SJSA1 (cell line): Measurements from ENCODE around the gene HFE. TPM values are rescaled to one million over a fixed set of nuclear protein-coding genes. Genes with fewer than 3 reads are reported as not detected.
"Not testable (repeated sequence)": the region's sequence is repeated elsewhere in the genome, so short reads cannot be mapped to it uniquely, and the experiment has no call there.

Experiments
- DNase-seq, 2 experiments: peaks; one replicate each; pipeline ENCODE4 v3.0.0-alpha.2; 2015 to 2020; ENCODE audit warnings: low spot score in 2 of 2, low read depth in 1 of 2
- H3K27ac ChIP-seq: fragments of 250-450 bp; sonication (Bioruptor Pico); 2 replicates; pipeline ENCODE4 v1.5.1; 2020; ENCODE audit warnings: mild to moderate bottlenecking, moderate library complexity
- H3K27me3 ChIP-seq: fragments of 250-450 bp; sonication (Bioruptor Pico); replicated peaks from 2 replicates; pipeline ENCODE4 v1.5.1; 2020; ENCODE audit warnings: mild to moderate bottlenecking, moderate library complexity
- H3K36me3 ChIP-seq: fragments of 250-450 bp; sonication (Bioruptor Pico); 2 replicates; pipeline ENCODE4 v1.5.1; 2020; ENCODE audit warnings: mild to moderate bottlenecking
- H3K4me1 ChIP-seq: fragments of 250-450 bp; sonication (Bioruptor Pico); replicated peaks from 2 replicates; pipeline ENCODE4 v1.6.1; 2021; ENCODE audit warnings: mild to moderate bottlenecking
- H3K4me3 ChIP-seq: fragments of 250-450 bp; sonication (Bioruptor Pico); 2 replicates; pipeline ENCODE4 v1.5.1; 2020; ENCODE audit warnings: mild to moderate bottlenecking
- H3K9me3 ChIP-seq: fragments of 250-450 bp; sonication (Bioruptor Pico); replicated peaks from 2 replicates; pipeline ENCODE4 v1.5.1; 2020; ENCODE audit warnings: mild to moderate bottlenecking
- total RNA-seq: library from RNA; depleted of rRNA; stranded (reverse); fragments of >200 nt; shearing (Covaris generic); gene quantifications from 2 replicates; pipeline ENCODE4 v1.2.3, GENCODE V29; 2014

The HFE gene
- total RNA-seq, 1 experiment from 2014 or later, result 3.5 TPM

DNA sequence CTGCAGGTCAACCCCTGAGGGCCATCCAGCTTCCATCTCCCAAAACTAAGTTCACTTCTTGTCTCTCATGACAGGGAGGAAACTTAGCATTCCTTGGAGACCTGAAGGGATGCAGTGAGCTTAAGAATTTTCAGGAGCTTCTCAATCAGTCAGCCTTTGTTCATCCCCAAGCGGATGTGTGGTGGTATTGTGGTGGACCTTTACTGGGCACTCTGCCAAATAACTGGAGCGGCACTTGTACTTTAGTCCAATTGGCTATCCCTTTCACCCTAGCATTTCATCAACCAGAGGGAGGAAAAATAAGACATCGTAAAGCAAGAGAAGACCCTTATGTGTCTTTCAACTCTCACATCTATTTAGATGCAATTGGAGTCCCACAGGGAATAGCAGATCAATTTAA lies 9.2 kb upstream of the HFE start:
- not testable (repeated sequence) for H3K4me3 ChIP-seq, H3K36me3 ChIP-seq, H3K27me3 ChIP-seq, H3K4me1 ChIP-seq, H3K27ac ChIP-seq, DNase-seq, H3K9me3 ChIP-seq

GRCh38 chr6:26081096-26081495 lies 6.1 kb upstream of the HFE start:
- not testable (repeated sequence) for H3K9me3 ChIP-seq, H3K27ac ChIP-seq, H3K4me1 ChIP-seq, H3K4me3 ChIP-seq, H3K36me3 ChIP-seq, H3K27me3 ChIP-seq, DNase-seq

GRCh38 chr6:26086211-26086610 lies 1.0 kb upstream of the HFE start:
- H3K36me3 ChIP-seq, result no peaks in the 10 kb centered on the region
- DNase-seq, result no peak
- peaks cover 9% of the 10 kb centered on the region; the same call in 1 of the 2 replicates for H3K9me3 ChIP-seq
- no peak overlapping the region for H3K4me3 ChIP-seq
- no peaks in the 10 kb centered on the region for H3K27me3 ChIP-seq
- peaks cover 10% of the 10 kb centered on the region for H3K4me1 ChIP-seq
- no peak overlapping the region for H3K27ac ChIP-seq

- Histone ChIP-seq H3K36me3 (no peaks in the 10 kb centered on the region), H3K9me3 (no peaks in the 10 kb centered on the region), H3K4me3 (peak overlapping the region; percentile 50), H3K4me1 (peaks cover 10% of the 10 kb centered on the region), H3K27ac (peak overlapping the region; percentile 67), H3K27me3 (no peaks in the 10 kb centered on the region)
- DNase-seq, result peak in 1 of 2 experiments; percentile 5
Measured at GRCh38 chr6:26088344-26088743, 1.1 kb downstream of the HFE start.

GRCh38 chr6:26089272-26089671 lies 2.0 kb downstream of the HFE start:
- Histone ChIP-seq H3K4me3 (no peak overlapping the region), H3K9me3 (no peaks in the 10 kb centered on the region), H3K27ac (no peak overlapping the region), H3K27me3 (no peaks in the 10 kb centered on the region), H3K36me3 (no peaks in the 10 kb centered on the region), H3K4me1 (peaks cover 10% of the 10 kb centered on the region)
- no peak for DNase-seq

GRCh38 chr6:26092443-26092842 lies 5.2 kb downstream of the HFE start:
- no peaks in the 10 kb centered on the region for H3K36me3 ChIP-seq
- H3K27me3 ChIP-seq, result no peaks in the 10 kb centered on the region
- H3K9me3 ChIP-seq, result no peaks in the 10 kb centered on the region
- H3K27ac ChIP-seq, result no peak overlapping the region
- no peak for DNase-seq
- peaks cover 10% of the 10 kb centered on the region for H3K4me1 ChIP-seq
- no peak overlapping the region for H3K4me3 ChIP-seq

GRCh38 chr6:26094036-26094435 lies 6.8 kb downstream of the HFE start:
- no peaks in the 10 kb centered on the region for H3K27me3 ChIP-seq
- H3K4me3 ChIP-seq, result no peak overlapping the region
- H3K4me1 ChIP-seq, result no peaks in the 10 kb centered on the region
- H3K36me3 ChIP-seq, result no peaks in the 10 kb centered on the region
- DNase-seq, result no peak
- H3K9me3 ChIP-seq, result no peaks in the 10 kb centered on the region
- no peak overlapping the region for H3K27ac ChIP-seq

DNA sequence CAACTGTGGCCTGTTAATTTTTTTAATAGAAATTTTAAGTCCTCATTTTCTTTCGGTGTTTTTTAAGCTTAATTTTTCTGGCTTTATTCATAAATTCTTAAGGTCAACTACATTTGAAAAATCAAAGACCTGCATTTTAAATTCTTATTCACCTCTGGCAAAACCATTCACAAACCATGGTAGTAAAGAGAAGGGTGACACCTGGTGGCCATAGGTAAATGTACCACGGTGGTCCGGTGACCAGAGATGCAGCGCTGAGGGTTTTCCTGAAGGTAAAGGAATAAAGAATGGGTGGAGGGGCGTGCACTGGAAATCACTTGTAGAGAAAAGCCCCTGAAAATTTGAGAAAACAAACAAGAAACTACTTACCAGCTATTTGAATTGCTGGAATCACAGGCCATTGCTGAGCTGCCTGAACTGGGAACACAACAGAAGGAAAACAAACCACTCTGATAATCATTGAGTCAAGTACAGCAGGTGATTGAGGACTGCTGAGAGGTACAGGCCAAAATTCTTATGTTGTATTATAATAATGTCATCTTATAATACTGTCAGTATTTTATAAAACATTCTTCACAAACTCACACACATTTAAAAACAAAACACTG lies 10.1 kb downstream of the HFE start:
- DNase-seq, result peak; percentile 56 to 62
- H3K27me3 ChIP-seq, result no peaks in the 10 kb centered on the region
- peaks cover 1% of the 10 kb centered on the region for H3K4me1 ChIP-seq
- no peak overlapping the region for H3K4me3 ChIP-seq
- H3K9me3 ChIP-seq, result no peaks in the 10 kb centered on the region
- no peaks in the 10 kb centered on the region for H3K36me3 ChIP-seq
- no peak overlapping the region for H3K27ac ChIP-seq

- DNase-seq, result no peak
- H3K27me3 ChIP-seq, result no peaks in the 10 kb centered on the region
- peak overlapping the region; percentile 94 for H3K27ac ChIP-seq
- no peaks in the 10 kb centered on the region for H3K36me3 ChIP-seq
- peaks cover 8% of the 10 kb centered on the region for H3K4me1 ChIP-seq
- H3K4me3 ChIP-seq, result peak overlapping the region; percentile 39
- H3K9me3 ChIP-seq, result no peaks in the 10 kb centered on the region
Measured at GRCh38 chr6:26103141-26103769, 16.0 kb downstream of the HFE start.

- H3K9me3 ChIP-seq, result no peaks in the 10 kb centered on the region
- peak overlapping the region; percentile 94 for H3K27ac ChIP-seq
- no peaks in the 10 kb centered on the region for H3K27me3 ChIP-seq
- DNase-seq, result peak; percentile 87 to 97
- no peaks in the 10 kb centered on the region for H3K36me3 ChIP-seq
- peaks cover 8% of the 10 kb centered on the region for H3K4me1 ChIP-seq
- peak overlapping the region; percentile 39 for H3K4me3 ChIP-seq
Measured at GRCh38 chr6:26103770-26104456, 16.7 kb downstream of the HFE start.

GRCh38 chr6:26104457-26105108 lies 17.4 kb downstream of the HFE start:
- DNase-seq, result peak in 1 of 2 experiments; percentile 45
- H3K36me3 ChIP-seq, result no peaks in the 10 kb centered on the region
- H3K4me3 ChIP-seq, result peak overlapping the region; percentile 39
- no peaks in the 10 kb centered on the region for H3K27me3 ChIP-seq
- peak overlapping the region; percentile 94 for H3K27ac ChIP-seq
- peaks cover 8% of the 10 kb centered on the region for H3K4me1 ChIP-seq
- H3K9me3 ChIP-seq, result no peaks in the 10 kb centered on the region

GRCh38 chr6:26105109-26105730 lies 18.0 kb downstream of the HFE start:
- Histone ChIP-seq H3K4me1 (peaks cover 8% of the 10 kb centered on the region), H3K9me3 (no peaks in the 10 kb centered on the region), H3K27me3 (no peaks in the 10 kb centered on the region), H3K4me3 (no peak overlapping the region), H3K27ac (no peak overlapping the region), H3K36me3 (no peaks in the 10 kb centered on the region)
- no peak for DNase-seq

- DNase-seq, result no peak
- no peaks in the 10 kb centered on the region for H3K9me3 ChIP-seq
- no peaks in the 10 kb centered on the region for H3K27me3 ChIP-seq
- H3K4me3 ChIP-seq, result no peak overlapping the region
- H3K27ac ChIP-seq, result no peak overlapping the region
- H3K36me3 ChIP-seq, result no peaks in the 10 kb centered on the region
- H3K4me1 ChIP-seq, result peaks cover 8% of the 10 kb centered on the region
Measured at GRCh38 chr6:26105842-26106241, 18.6 kb downstream of the HFE start.
